Mammary epithelial cell (primary cell): ENCODE data around the gene KRTAP3-3.

Source experiments
- CTCF ChIP-seq, 2 donors: IDR thresholded peaks in 1 of 2; conservative IDR thresholded peaks in 1 of 2; 2 replicates each; pipeline ENCODE4 v1.5.1; 2011 to 2012; ENCODE audit warnings: inconsistent platforms in 2 of 2, low read length in 2 of 2, mild to moderate bottlenecking in 2 of 2, control low read depth in 1 of 2, low read depth in 1 of 2; ENCODE audit not compliant: insufficient read depth in 1 of 2; ENCODE audit errors: extremely low read depth in 1 of 2
- EZH2 ChIP-seq: IDR thresholded peaks from 2 replicates; pipeline ENCODE4 v1.6.1; 2012; ENCODE audit warnings: low read length, inconsistent platforms, borderline replicate concordance

- no peak for TF ChIP-seq CTCF (conservative IDR thresholded peaks at IDR 0.05 in 1 of 2, IDR thresholded peaks at IDR 0.05 in 1 of 2; ENCODE audit: extremely low read depth in 1 of 2, insufficient read depth in 1 of 2, low read depth in 1 of 2, low read length in 2 of 2)
- no peak for TF ChIP-seq EZH2
Observed at GRCh38 chr17:40966848-40967247, 27.1 kb downstream of the KRTAP3-3 start, which contains the start of gene KRT39.
